ENCODE measurements around the gene DLX5. TPM values are rescaled to one million over a fixed set of nuclear protein-coding genes. Genes with fewer than 3 reads are reported as not detected.

Gene DLX5
- polyA plus RNA-seq, 1 donor (not counting 4 experiments of a cell fraction or from before 2014, with no cell fraction given), result 0.67 TPM

- no peaks in the 10 kb centered on the region for H3K9me1 ChIP-seq (ENCODE audit: control insufficient read depth, extremely low read depth, insufficient read depth, low read length)
- H2AFZ ChIP-seq (ENCODE audit: control insufficient read depth, low read length), result no peak overlapping the region
- TF ChIP-seq CTCF (optimal IDR thresholded peaks at IDR 0.05 in 1 of 3, IDR thresholded peaks at IDR 0.05 in 1 of 3, conservative IDR thresholded peaks at IDR 0.05 in 1 of 3; ENCODE audit: extremely low read depth in 1 of 3, insufficient read depth in 2 of 3, low read length in 3 of 3) (no peak), EZH2 (IDR thresholded peaks at IDR 0.05; ENCODE audit: low read length) (peak; percentile 80)
- H3K4me3 ChIP-seq (ENCODE audit: control insufficient read depth in 2 of 3, extremely low read depth in 1 of 3, insufficient read depth in 2 of 3, low read depth in 1 of 3, low read length in 3 of 3), result no peak overlapping the region
- FAIRE-seq (no peak), DNase-seq (ENCODE audit: low read depth, low spot score) (no peak)
- H4K20me1 ChIP-seq (ENCODE audit: control insufficient read depth, extremely low read depth, insufficient read depth, low read length), result no peaks in the 10 kb centered on the region
- peaks cover 95% of the 10 kb centered on the region for H3K27me3 ChIP-seq (ENCODE audit: control insufficient read depth, extremely low read depth, insufficient read depth, low read length)
- no peak overlapping the region for H3K27ac ChIP-seq (ENCODE audit: control insufficient read depth, insufficient read depth, low read length)
- no peaks in the 10 kb centered on the region for H3K4me1 ChIP-seq (ENCODE audit: control insufficient read depth, extremely low read depth, insufficient read depth, low read length)
- dilution Hi-C loops (cut with MboI; ENCODE audit: extremely low pct_ligation_motif_present, low sequenced_read_pairs), result no loop called here
- no peak overlapping the region for H3K4me2 ChIP-seq (ENCODE audit: control insufficient read depth, extremely low read depth, insufficient read depth, low read depth, low read length)
- H3K36me3 ChIP-seq (ENCODE audit: control insufficient read depth in 2 of 2, extremely low read depth in 1 of 2, insufficient read depth in 2 of 2, low read length in 2 of 2), result no peaks in the 10 kb centered on the region
- H3K9me3 ChIP-seq (ENCODE audit: control insufficient read depth, low read depth, low read length), result no peaks in the 10 kb centered on the region
- no peaks in the 10 kb centered on the region for H3K79me2 ChIP-seq (ENCODE audit: control insufficient read depth, insufficient read depth, low read length)
- H3K9ac ChIP-seq (ENCODE audit: control insufficient read depth, extremely low read depth, insufficient read depth, low read length), result no peak overlapping the region
Measured at GRCh38 chr7:96996111-96996957, 28.3 kb downstream of the DLX5 start.

GRCh38 chr7:96995406-96996110, 29.1 kb downstream of the DLX5 start:
- no peak for TF ChIP-seq CTCF (optimal IDR thresholded peaks at IDR 0.05 in 1 of 3, IDR thresholded peaks at IDR 0.05 in 1 of 3, conservative IDR thresholded peaks at IDR 0.05 in 1 of 3; ENCODE audit: extremely low read depth in 1 of 3, insufficient read depth in 2 of 3, low read length in 3 of 3)
- no peak for TF ChIP-seq EZH2 (IDR thresholded peaks at IDR 0.05; ENCODE audit: low read length)
- no peak for FAIRE-seq
- Histone ChIP-seq H3K27ac (ENCODE audit: control insufficient read depth, insufficient read depth, low read length) (no peak overlapping the region), H3K4me1 (ENCODE audit: control insufficient read depth, extremely low read depth, insufficient read depth, low read length) (no peaks in the 10 kb centered on the region), H3K27me3 (ENCODE audit: control insufficient read depth, extremely low read depth, insufficient read depth, low read length) (peaks cover 90% of the 10 kb centered on the region), H3K4me2 (ENCODE audit: control insufficient read depth, extremely low read depth, insufficient read depth, low read depth, low read length) (no peak overlapping the region), H3K9ac (ENCODE audit: control insufficient read depth, extremely low read depth, insufficient read depth, low read length) (no peak overlapping the region), H3K4me3 (ENCODE audit: control insufficient read depth in 2 of 3, extremely low read depth in 1 of 3, insufficient read depth in 2 of 3, low read depth in 1 of 3, low read length in 3 of 3) (no peak overlapping the region), H3K36me3 (ENCODE audit: control insufficient read depth in 2 of 2, extremely low read depth in 1 of 2, insufficient read depth in 2 of 2, low read length in 2 of 2) (no peaks in the 10 kb centered on the region), H3K79me2 (ENCODE audit: control insufficient read depth, insufficient read depth, low read length) (no peaks in the 10 kb centered on the region), H3K9me3 (ENCODE audit: control insufficient read depth, low read depth, low read length) (no peaks in the 10 kb centered on the region), H2AFZ (ENCODE audit: control insufficient read depth, low read length) (no peak overlapping the region), H4K20me1 (ENCODE audit: control insufficient read depth, extremely low read depth, insufficient read depth, low read length) (no peaks in the 10 kb centered on the region), H3K9me1 (ENCODE audit: control insufficient read depth, extremely low read depth, insufficient read depth, low read length) (no peaks in the 10 kb centered on the region)
- DNase-seq (ENCODE audit: low read depth, low spot score), result no peak
- dilution Hi-C loops (cut with MboI; ENCODE audit: extremely low pct_ligation_motif_present, low sequenced_read_pairs), result no loop called here

Data from keratinocyte (primary cell).